Measurements from ENCODE around the gene FKBP15. TPM values are rescaled to one million over a fixed set of nuclear protein-coding genes. Genes with fewer than 3 reads are reported as not detected.

FKBP15 gene
- total and polyA plus RNA-seq, 2 of the 13 experiments (the other 11 are each of a cell fraction or from before 2014, with no cell fraction given): 12.3 to 18.6 TPM

- TF ChIP-seq ETV5 (CRISPR knock-in tag; IDR thresholded peaks at IDR 0.05; ENCODE audit: borderline replicate concordance) (peak; percentile 77), ZNF749 (CRISPR knock-in tag; IDR thresholded peaks at IDR 0.05; ENCODE audit: borderline replicate concordance) (peak; percentile 85; the same call in 1 of the 2 replicates), HDAC2 (CRISPR knock-in tag; IDR thresholded peaks at IDR 0.05) (no peak; the same call in none of the 2 replicates), YEATS2 (CRISPR knock-in tag; IDR thresholded peaks at IDR 0.05; ENCODE audit: borderline replicate concordance) (peak; percentile 92; the same call in 1 of the 2 replicates), ZNF777 (CRISPR knock-in tag; IDR thresholded peaks at IDR 0.05) (peak; percentile 77), CAMTA2 (CRISPR knock-in tag; IDR thresholded peaks at IDR 0.05; ENCODE audit: borderline replicate concordance) (no peak), TEAD2 (CRISPR knock-in tag; IDR thresholded peaks at IDR 0.05) (0 out of 2 replicates have a peak, but pooled peaks have one; percentile 44), ZNF446 (CRISPR knock-in tag; IDR thresholded peaks at IDR 0.05) (0 out of 2 replicates have a peak, but pooled peaks have one; percentile 24), RAD21 (CRISPR knock-in tag; IDR thresholded peaks at IDR 0.05) (no peak), GLI4 (CRISPR knock-in tag; IDR thresholded peaks at IDR 0.05; ENCODE audit: borderline replicate concordance) (0 out of 2 replicates have a peak, but pooled peaks have one; percentile 18), POGZ (CRISPR knock-in tag; IDR thresholded peaks at IDR 0.05) (peak; percentile 76), ZNF747 (CRISPR knock-in tag; IDR thresholded peaks at IDR 0.05; ENCODE audit: borderline replicate concordance) (peak; percentile 68; the same call in 1 of the 2 replicates), ZFP41 (CRISPR knock-in tag; IDR thresholded peaks at IDR 0.05; ENCODE audit: borderline replicate concordance) (peak; percentile 54; the same call in 1 of the 2 replicates), NR2F1 (CRISPR knock-in tag; IDR thresholded peaks at IDR 0.05) (no peak), ZNF530 (CRISPR knock-in tag; IDR thresholded peaks at IDR 0.05; ENCODE audit: low read depth) (no peak), KLF12 (CRISPR knock-in tag; IDR thresholded peaks at IDR 0.05; ENCODE audit: borderline replicate concordance) (0 out of 2 replicates have a peak, but pooled peaks have one; percentile 47), THRA (CRISPR knock-in tag; IDR thresholded peaks at IDR 0.05; ENCODE audit: borderline replicate concordance) (no peak), ZNF367 (CRISPR knock-in tag; IDR thresholded peaks at IDR 0.05; ENCODE audit: borderline replicate concordance) (peak; percentile 66; the same call in 1 of the 2 replicates), ZNF543 (CRISPR knock-in tag; IDR thresholded peaks at IDR 0.05) (peak; percentile 56; the same call in 1 of the 2 replicates), BRCA1 (CRISPR knock-in tag; IDR thresholded peaks at IDR 0.05) (peak; percentile 72; the same call in 1 of the 2 replicates), EED (CRISPR knock-in tag; IDR thresholded peaks at IDR 0.05) (no peak), NFKBIZ (CRISPR knock-in tag; IDR thresholded peaks at IDR 0.05) (no peak), ARID5B (CRISPR knock-in tag; IDR thresholded peaks at IDR 0.05) (peak; percentile 46), POLR2AphosphoS5 (IDR thresholded peaks at IDR 0.05; ENCODE audit: low read depth, low read length) (peak; percentile 88)
These were observed at the start of gene FKBP15, which contains the start of gene SLC31A1 (continued) for GRCh38 chr9:113221003-113221799.

Measured in HepG2 (cell line).